ENCODE measurements around the gene PEMT. TPM values are rescaled to one million over a fixed set of nuclear protein-coding genes. Genes with fewer than 3 reads are reported as not detected.

The PEMT gene
- total and polyA plus RNA-seq, 9 of the 15 experiments (the other 6 are each of a cell fraction or from before 2014, with no cell fraction given) = 1.4 to 36.4 (median 13.6) TPM

DNA sequence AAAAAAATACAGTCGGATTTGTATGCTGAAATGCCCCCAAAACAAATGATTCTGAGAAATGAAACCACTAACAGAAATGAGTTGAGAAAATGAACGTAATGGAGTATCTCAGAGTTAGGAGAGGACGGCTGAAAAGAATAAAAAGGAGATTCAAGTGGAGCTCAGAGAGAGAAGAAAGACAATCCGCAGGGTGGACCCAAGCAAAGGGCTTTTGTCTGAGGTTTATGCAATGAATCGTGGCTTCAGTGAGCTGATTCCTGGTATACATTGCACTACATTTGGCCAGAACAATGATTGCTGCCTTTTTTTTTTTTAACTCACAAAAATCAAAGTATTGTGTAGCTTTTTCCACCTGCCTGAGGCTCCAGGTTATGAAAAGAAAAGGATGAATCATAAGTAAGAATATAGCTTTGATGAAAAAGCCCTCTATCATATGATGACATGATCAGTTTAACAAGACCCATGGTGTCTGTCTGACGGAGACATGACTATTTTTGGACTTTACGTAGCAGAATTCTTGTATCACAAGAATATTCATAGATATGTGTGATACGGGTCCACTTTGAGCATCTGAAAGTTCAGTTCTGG lies 119.1 kb downstream of the PEMT start:
- H4K20me1 ChIP-seq (replicated peaks; ENCODE audit: control insufficient read depth, insufficient read depth, low read length) = no peaks in the 10 kb centered on the region

DNA sequence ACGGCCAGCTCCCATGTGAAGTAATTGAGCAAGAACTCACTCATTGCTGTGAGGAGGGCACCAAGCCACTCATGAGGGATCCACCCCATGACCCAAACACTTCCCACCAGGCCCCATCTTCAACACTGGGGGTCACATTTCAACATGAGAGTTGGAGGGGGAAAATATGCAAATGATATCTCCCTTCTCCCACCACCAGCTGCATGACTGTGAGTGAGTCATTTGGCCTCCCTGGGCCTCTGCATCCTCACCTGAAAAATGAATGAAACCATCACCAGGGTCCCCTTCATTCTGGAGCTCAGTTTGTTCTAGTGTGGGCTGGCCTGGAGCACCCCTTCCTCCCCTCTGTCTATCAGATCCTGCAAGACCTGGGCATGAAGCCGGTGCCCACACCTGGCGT lies 121.5 kb downstream of the PEMT start:
- peaks cover 9 to 34% of the 10 kb centered on the region in 2 experiments for H3K27me3 ChIP-seq (ENCODE audit: control insufficient read depth in 2 of 2, insufficient read depth in 2 of 2, low read length in 2 of 2)
- ATAC-seq (no peak), DNase-seq (ENCODE audit: extremely low read depth in 1 of 4, low spot score in 3 of 4) (no peak), FAIRE-seq (no peak)
- no peaks in the 10 kb centered on the region for H4K20me1 ChIP-seq (replicated peaks; ENCODE audit: control insufficient read depth, insufficient read depth, low read length)
- no peaks in the 10 kb centered on the region; a peak in 1 of 5 replicates for H3K4me1 ChIP-seq (replicated peaks in 1 of 2; ENCODE audit: control insufficient read depth in 2 of 2, insufficient read depth in 2 of 2, low read length in 2 of 2)
- in situ Hi-C loops (cut with MboI) = no loop called here
- no peak overlapping the region for H3K4me3 ChIP-seq
- intact Hi-C loops (cut with micrococcal nuclease) = no loop called here
- ChIA-PET CTCF (ENCODE audit: low intra/inter-chr PET ratio) (no interaction called here), POLR2A (interaction anchor here (0.7 kb wide), 1 partner anchor 27 kb away, joined by 3 read pairs; no protein-coding TSS in a partner anchor)
- BruUV-seq (replicated peaks) = no TSS peak
- WGBS (ENCODE audit: insufficient coverage, low coverage, missing lambda C conversion rate) = 7% methylated on average over 3 of the region's 3 CpGs
- no peak overlapping the region for H2AFZ ChIP-seq (ENCODE audit: low read depth, low read length)
- H3K9ac ChIP-seq (ENCODE audit: insufficient read depth in 1 of 2, low read depth in 2 of 2, low read length in 2 of 2) = no peak overlapping the region
- no peak for TF ChIP-seq ZNF184 (CRISPR knock-in tag; IDR thresholded peaks at IDR 0.05)
- TF ChIP-seq GATAD2B (IDR thresholded peaks at IDR 0.05; ENCODE audit: borderline replicate concordance) = no peak
- no peak for TF ChIP-seq HDAC6 (IDR thresholded peaks at IDR 0.05; ENCODE audit: low read depth, low read length)
- no peak for TF ChIP-seq POLR3A (IDR thresholded peaks at IDR 0.05; ENCODE audit: borderline replicate concordance, extremely low read depth, insufficient read depth, insufficient read length)
- no peak overlapping the region for H3K4me2 ChIP-seq (ENCODE audit: insufficient read depth, low read length)
- H3K9me3 ChIP-seq (replicated peaks; ENCODE audit: control insufficient read depth, insufficient read depth, low read depth, low read length) = no peaks in the 10 kb centered on the region
- H3K36me3 ChIP-seq (ENCODE audit: control insufficient read depth, insufficient read depth, low read length) = no peaks in the 10 kb centered on the region
- H3K9me1 ChIP-seq (ENCODE audit: control insufficient read depth, insufficient read depth, low read length) = no peaks in the 10 kb centered on the region
- no peaks in the 10 kb centered on the region for H3K79me2 ChIP-seq (ENCODE audit: control insufficient read depth, insufficient read depth, low read length)
- H3K27ac ChIP-seq (ENCODE audit: extremely low read depth, low read depth, low read length) = no peak overlapping the region

More for the DNA sequence above, 119.1 kb downstream of the PEMT start:
- WGBS (ENCODE audit: insufficient coverage, low coverage, missing lambda C conversion rate) = 4% methylated on average over 8 of the region's 8 CpGs
- intact Hi-C loops (cut with micrococcal nuclease) (no loop called here), in situ Hi-C loops (cut with MboI) (no loop called here)
- H2AFZ ChIP-seq (ENCODE audit: low read depth, low read length) = no peak overlapping the region
- H3K4me3 ChIP-seq = no peak overlapping the region
- H3K79me2 ChIP-seq (ENCODE audit: control insufficient read depth, insufficient read depth, low read length) = peaks cover 7% of the 10 kb centered on the region
- peaks cover 9 to 25% of the 10 kb centered on the region in 2 experiments for H3K27me3 ChIP-seq (ENCODE audit: control insufficient read depth in 2 of 2, insufficient read depth in 2 of 2, low read length in 2 of 2)
- DNase-seq (ENCODE audit: extremely low read depth in 1 of 4, low spot score in 3 of 4) = no peak
- H3K36me3 ChIP-seq (ENCODE audit: control insufficient read depth, insufficient read depth, low read length) = no peaks in the 10 kb centered on the region
- H3K4me1 ChIP-seq (replicated peaks in 1 of 2; ENCODE audit: control insufficient read depth in 2 of 2, insufficient read depth in 2 of 2, low read length in 2 of 2) = peaks cover 0 to 7% of the 10 kb centered on the region in 2 experiments; a peak in 2 of 5 replicates
- no peak overlapping the region for H3K27ac ChIP-seq (ENCODE audit: extremely low read depth, low read depth, low read length)
- ChIA-PET POLR2A (interaction anchor here (0.7 to 0.9 kb wide), 2 partner anchors 25 to 108 kb away, joined by 3 to 4 read pairs; no protein-coding TSS in a partner anchor), CTCF (ENCODE audit: low intra/inter-chr PET ratio) (no interaction called here)
- no TSS peak for BruUV-seq (replicated peaks)
- no peaks in the 10 kb centered on the region for H3K9me1 ChIP-seq (ENCODE audit: control insufficient read depth, insufficient read depth, low read length)
- no peaks in the 10 kb centered on the region for H3K9me3 ChIP-seq (replicated peaks; ENCODE audit: control insufficient read depth, insufficient read depth, low read depth, low read length)
- H3K4me2 ChIP-seq (ENCODE audit: insufficient read depth, low read length) = no peak overlapping the region
- TF ChIP-seq CREBBP (IDR thresholded peaks at IDR 0.05; ENCODE audit: low read depth, low read length) (no peak), TRIM24 (IDR thresholded peaks at IDR 0.05) (no peak), ZNF583 (CRISPR knock-in tag; IDR thresholded peaks at IDR 0.05) (no peak), FOXK1 (CRISPR knock-in tag; IDR thresholded peaks at IDR 0.05; ENCODE audit: borderline replicate concordance) (no peak), HMG20A (CRISPR knock-in tag; conservative IDR thresholded peaks at IDR 0.05) (no peak), TFAM (CRISPR knock-in tag; conservative IDR thresholded peaks at IDR 0.05) (no peak), RBFOX2 (IDR thresholded peaks at IDR 0.05; ENCODE audit: low read depth, low read length) (no peak), XRCC4 (IDR thresholded peaks at IDR 0.05; ENCODE audit: extremely low read depth, insufficient read depth, insufficient read length) (no peak), PHB (CRISPR knock-in tag; IDR thresholded peaks at IDR 0.05) (no peak), CBX2 (IDR thresholded peaks at IDR 0.05; ENCODE audit: insufficient read depth, low read length, poor library complexity, severe bottlenecking) (no peak), NR4A1 (CRISPR knock-in tag; IDR thresholded peaks at IDR 0.05) (no peak), NR4A1 (tag; IDR thresholded peaks at IDR 0.05) (no peak), EP300 (IDR thresholded peaks at IDR 0.05; ENCODE audit: low read length) (no peak)
- FAIRE-seq = no peak
- ATAC-seq = no peak
- H3K9ac ChIP-seq (ENCODE audit: insufficient read depth in 1 of 2, low read depth in 2 of 2, low read length in 2 of 2) = no peak overlapping the region

Measured in K562 (cell line).